ENCODE data around the gene CSNK2A1. TPM values are rescaled to one million over a fixed set of nuclear protein-coding genes. Genes with fewer than 3 reads are reported as not detected.

Gene CSNK2A1
- polyA plus RNA-seq, 1 donor from 2014 or later, result 255 TPM

DNA sequence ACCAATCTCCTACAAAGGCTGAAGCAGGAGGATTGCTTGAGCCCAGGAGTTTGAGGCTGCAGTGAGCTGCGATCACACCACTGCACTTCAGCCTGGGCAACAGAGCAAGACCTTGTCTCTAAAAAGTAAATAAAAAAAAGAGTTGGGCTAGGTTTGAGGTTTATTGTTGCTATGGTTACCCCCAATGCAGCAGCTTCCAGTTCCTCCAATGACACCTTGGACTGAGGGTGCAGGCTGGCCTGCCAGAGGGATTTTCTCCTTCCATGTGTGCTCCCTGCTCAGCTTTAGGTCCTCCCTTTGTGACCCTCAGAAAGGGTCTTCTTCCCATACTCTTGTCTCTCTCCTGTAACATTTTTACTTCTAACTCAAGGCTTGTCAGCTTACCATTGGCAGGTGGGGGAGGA lies 70.7 kb downstream of the CSNK2A1 start:
- Histone ChIP-seq H3K4me3 (ENCODE audit: low read length) (no peak overlapping the region), H3K27me3 (ENCODE audit: insufficient read depth, low read depth, low read length) (no peaks in the 10 kb centered on the region), H2AFZ (ENCODE audit: low read depth, low read length) (no peak overlapping the region), H3F3A (ENCODE audit: insufficient read depth, low read length, poor library complexity, severe bottlenecking) (no peaks in the 10 kb centered on the region), H3K9ac (ENCODE audit: low read length) (no peak overlapping the region), H3K9me3 (ENCODE audit: low read length) (no peaks in the 10 kb centered on the region), H3K36me3 (ENCODE audit: insufficient read depth, low read length) (no peaks in the 10 kb centered on the region), H4K20me1 (ENCODE audit: insufficient read depth) (no peaks in the 10 kb centered on the region), H3K27ac (ENCODE audit: low read length) (no peak overlapping the region), H3K9me2 (ENCODE audit: insufficient read depth, low read length) (no peaks in the 10 kb centered on the region), H3K4me2 (ENCODE audit: low read length) (no peak overlapping the region), H3K79me2 (replicated peaks; ENCODE audit: insufficient read depth, low read length) (no peaks in the 10 kb centered on the region)
- TF ChIP-seq SMC3 (conservative IDR thresholded peaks at IDR 0.05; ENCODE audit: poor library complexity) (no peak), EP300 (conservative IDR thresholded peaks at IDR 0.05; ENCODE audit: poor library complexity, severe bottlenecking) (no peak)
- TF ChIP-seq, protein P1, sequence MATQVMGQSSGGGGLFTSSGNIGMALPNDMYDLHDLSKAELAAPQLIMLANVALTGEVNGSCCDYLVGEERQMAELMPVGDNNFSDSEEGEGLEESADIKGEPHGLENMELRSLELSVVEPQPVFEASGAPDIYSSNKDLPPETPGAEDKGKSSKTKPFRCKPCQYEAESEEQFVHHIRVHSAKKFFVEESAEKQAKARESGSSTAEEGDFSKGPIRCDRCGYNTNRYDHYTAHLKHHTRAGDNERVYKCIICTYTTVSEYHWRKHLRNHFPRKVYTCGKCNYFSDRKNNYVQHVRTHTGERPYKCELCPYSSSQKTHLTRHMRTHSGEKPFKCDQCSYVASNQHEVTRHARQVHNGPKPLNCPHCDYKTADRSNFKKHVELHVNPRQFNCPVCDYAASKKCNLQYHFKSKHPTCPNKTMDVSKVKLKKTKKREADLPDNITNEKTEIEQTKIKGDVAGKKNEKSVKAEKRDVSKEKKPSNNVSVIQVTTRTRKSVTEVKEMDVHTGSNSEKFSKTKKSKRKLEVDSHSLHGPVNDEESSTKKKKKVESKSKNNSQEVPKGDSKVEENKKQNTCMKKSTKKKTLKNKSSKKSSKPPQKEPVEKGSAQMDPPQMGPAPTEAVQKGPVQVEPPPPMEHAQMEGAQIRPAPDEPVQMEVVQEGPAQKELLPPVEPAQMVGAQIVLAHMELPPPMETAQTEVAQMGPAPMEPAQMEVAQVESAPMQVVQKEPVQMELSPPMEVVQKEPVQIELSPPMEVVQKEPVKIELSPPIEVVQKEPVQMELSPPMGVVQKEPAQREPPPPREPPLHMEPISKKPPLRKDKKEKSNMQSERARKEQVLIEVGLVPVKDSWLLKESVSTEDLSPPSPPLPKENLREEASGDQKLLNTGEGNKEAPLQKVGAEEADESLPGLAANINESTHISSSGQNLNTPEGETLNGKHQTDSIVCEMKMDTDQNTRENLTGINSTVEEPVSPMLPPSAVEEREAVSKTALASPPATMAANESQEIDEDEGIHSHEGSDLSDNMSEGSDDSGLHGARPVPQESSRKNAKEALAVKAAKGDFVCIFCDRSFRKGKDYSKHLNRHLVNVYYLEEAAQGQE (IDR thresholded peaks at IDR 0.05; ENCODE audit: borderline replicate concordance), result no peak

DNA sequence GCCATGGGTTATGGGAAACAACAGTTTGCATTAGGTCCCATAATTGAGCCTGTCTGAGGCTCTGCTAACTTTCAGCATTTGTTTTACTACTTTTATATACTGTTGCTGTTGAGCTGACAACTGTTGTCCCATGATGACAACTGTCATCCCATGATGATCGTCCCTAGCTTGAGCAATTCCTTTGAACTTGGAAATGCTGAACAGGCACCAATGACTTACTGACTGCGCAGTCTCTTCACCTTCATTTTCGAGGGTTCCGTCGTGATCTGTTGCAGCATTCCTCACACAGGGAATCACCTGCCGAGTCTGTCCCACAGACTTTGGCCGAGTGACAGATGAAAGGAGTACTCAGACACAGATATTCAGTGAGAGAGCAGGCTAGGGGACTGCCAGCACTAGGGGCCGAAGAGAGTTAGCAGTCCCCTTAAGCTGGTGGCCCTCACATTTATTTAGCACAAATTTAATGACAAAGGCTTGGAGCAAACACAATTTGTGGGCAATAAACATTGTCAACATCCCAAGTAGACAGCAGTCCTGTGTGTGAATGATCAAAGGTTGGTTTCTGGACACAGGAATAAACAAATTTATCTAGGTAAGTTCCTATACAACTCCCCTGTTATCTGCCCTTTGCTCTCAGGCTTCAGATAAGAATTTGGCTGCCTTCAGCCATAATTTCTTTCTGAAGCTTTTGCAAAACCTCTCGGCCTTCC lies 71.3 kb downstream of the CSNK2A1 start:
- no peak for TF ChIP-seq RAD21 (conservative IDR thresholded peaks at IDR 0.05)
- TF ChIP-seq EP300 (conservative IDR thresholded peaks at IDR 0.05; ENCODE audit: poor library complexity, severe bottlenecking), result no peak
- TF ChIP-seq POLR2AphosphoS5 (IDR thresholded peaks at IDR 0.05), result no peak
- TF ChIP-seq, protein P1 (IDR thresholded peaks at IDR 0.05; ENCODE audit: borderline replicate concordance), result no peak
- TF ChIP-seq MXI1 (conservative IDR thresholded peaks at IDR 0.05; ENCODE audit: poor library complexity, severe bottlenecking), result no peak
- TF ChIP-seq EZH2 (IDR thresholded peaks at IDR 0.05; ENCODE audit: borderline replicate concordance, insufficient read depth, low read length, poor library complexity, severe bottlenecking), result no peak
- TF ChIP-seq SMC3 (conservative IDR thresholded peaks at IDR 0.05; ENCODE audit: poor library complexity), result no peak
- TF ChIP-seq TAF1 (IDR thresholded peaks at IDR 0.05; ENCODE audit: low read depth), result no peak
- TF ChIP-seq, protein P2, sequence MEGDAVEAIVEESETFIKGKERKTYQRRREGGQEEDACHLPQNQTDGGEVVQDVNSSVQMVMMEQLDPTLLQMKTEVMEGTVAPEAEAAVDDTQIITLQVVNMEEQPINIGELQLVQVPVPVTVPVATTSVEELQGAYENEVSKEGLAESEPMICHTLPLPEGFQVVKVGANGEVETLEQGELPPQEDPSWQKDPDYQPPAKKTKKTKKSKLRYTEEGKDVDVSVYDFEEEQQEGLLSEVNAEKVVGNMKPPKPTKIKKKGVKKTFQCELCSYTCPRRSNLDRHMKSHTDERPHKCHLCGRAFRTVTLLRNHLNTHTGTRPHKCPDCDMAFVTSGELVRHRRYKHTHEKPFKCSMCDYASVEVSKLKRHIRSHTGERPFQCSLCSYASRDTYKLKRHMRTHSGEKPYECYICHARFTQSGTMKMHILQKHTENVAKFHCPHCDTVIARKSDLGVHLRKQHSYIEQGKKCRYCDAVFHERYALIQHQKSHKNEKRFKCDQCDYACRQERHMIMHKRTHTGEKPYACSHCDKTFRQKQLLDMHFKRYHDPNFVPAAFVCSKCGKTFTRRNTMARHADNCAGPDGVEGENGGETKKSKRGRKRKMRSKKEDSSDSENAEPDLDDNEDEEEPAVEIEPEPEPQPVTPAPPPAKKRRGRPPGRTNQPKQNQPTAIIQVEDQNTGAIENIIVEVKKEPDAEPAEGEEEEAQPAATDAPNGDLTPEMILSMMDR (IDR thresholded peaks at IDR 0.05; ENCODE audit: poor library complexity, severe bottlenecking), result no peak
- no peak overlapping the region for H2AFZ ChIP-seq (ENCODE audit: low read depth, low read length)

More for the DNA sequence above, 71.3 kb downstream of the CSNK2A1 start:
- Histone ChIP-seq H3F3A (ENCODE audit: insufficient read depth, low read length, poor library complexity, severe bottlenecking) (no peaks in the 10 kb centered on the region), H3K9ac (ENCODE audit: low read length) (no peak overlapping the region), H3K79me2 (replicated peaks; ENCODE audit: insufficient read depth, low read length) (no peaks in the 10 kb centered on the region), H3K4me2 (ENCODE audit: low read length) (no peak overlapping the region), H3K9me2 (ENCODE audit: insufficient read depth, low read length) (no peaks in the 10 kb centered on the region), H3K4me3 (ENCODE audit: low read length) (no peak overlapping the region), H3K27me3 (ENCODE audit: insufficient read depth, low read depth, low read length) (no peaks in the 10 kb centered on the region), H3K36me3 (ENCODE audit: insufficient read depth, low read length) (no peaks in the 10 kb centered on the region), H3K27ac (ENCODE audit: low read length) (no peak overlapping the region), H3K9me3 (ENCODE audit: low read length) (no peaks in the 10 kb centered on the region), H4K20me1 (ENCODE audit: insufficient read depth) (no peaks in the 10 kb centered on the region)
